NCI-H146 treated with DMSO at 0.1 percent for 48 hours (cell line): Measurements from ENCODE around the gene STAB2.

Experiments
- DNase-seq: peaks from one replicate; lab custom pipeline; 2025; ENCODE audit not compliant: unreplicated experiment; lab: John Stamatoyannopoulos, UW

STAB2 gene

GRCh38 chr12:103578926-103579325 lies 8.1 kb upstream of the STAB2 start:
- DNase-seq, result no peak

- DNase-seq, result no peak
Measured at GRCh38 chr12:103580026-103580425, 7.0 kb upstream of the STAB2 start.

- DNase-seq, result no peak
Measured at GRCh38 chr12:103583008-103583407, 4.1 kb upstream of the STAB2 start.

- peak; percentile 11 for DNase-seq
Measured at GRCh38 chr12:103586132-103586531, 941 bp upstream of the STAB2 start.

- no peak for DNase-seq
Measured at GRCh38 chr12:103588680-103589079, 1.6 kb downstream of the STAB2 start.

GRCh38 chr12:103589517-103589916 lies 2.4 kb downstream of the STAB2 start:
- DNase-seq, result no peak

GRCh38 chr12:103590271-103590670 lies 3.2 kb downstream of the STAB2 start:
- DNase-seq, result no peak

GRCh38 chr12:103596981-103597380 lies 9.9 kb downstream of the STAB2 start:
- DNase-seq, result no peak

GRCh38 chr12:103599274-103599673 lies 12.2 kb downstream of the STAB2 start:
- no peak for DNase-seq

- no peak for DNase-seq
Measured at GRCh38 chr12:103600967-103601728, 14.1 kb downstream of the STAB2 start.

- DNase-seq, result no peak
Measured at GRCh38 chr12:103620395-103620794, 33.3 kb downstream of the STAB2 start.

- no peak for DNase-seq
Measured at GRCh38 chr12:103623716-103624115, 36.6 kb downstream of the STAB2 start.

- no peak for DNase-seq
Measured at GRCh38 chr12:103626498-103626897, 39.4 kb downstream of the STAB2 start.

- DNase-seq, result no peak
Measured at GRCh38 chr12:103627189-103627855, 40.2 kb downstream of the STAB2 start.

- DNase-seq, result peak; percentile 54
Measured at GRCh38 chr12:103632554-103633216, 45.6 kb downstream of the STAB2 start.

- DNase-seq, result no peak
Measured at GRCh38 chr12:103634732-103635131, 47.7 kb downstream of the STAB2 start.

GRCh38 chr12:103635419-103635818 lies 48.3 kb downstream of the STAB2 start:
- no peak for DNase-seq

GRCh38 chr12:103637021-103637420 lies 49.9 kb downstream of the STAB2 start:
- no peak for DNase-seq

GRCh38 chr12:103637429-103637828 lies 50.4 kb downstream of the STAB2 start:
- no peak for DNase-seq

GRCh38 chr12:103639983-103640382 lies 52.9 kb downstream of the STAB2 start:
- DNase-seq, result no peak

- no peak for DNase-seq
Measured at GRCh38 chr12:103640410-103640809, 53.3 kb downstream of the STAB2 start.

- DNase-seq, result no peak
Measured at GRCh38 chr12:103640831-103641230, 53.8 kb downstream of the STAB2 start.
